ENCODE measurements around the gene HS2ST1.
A peak's percentile ranks its signal among the peaks of the same experiment; 100 is the strongest.

HS2ST1 gene

DNA sequence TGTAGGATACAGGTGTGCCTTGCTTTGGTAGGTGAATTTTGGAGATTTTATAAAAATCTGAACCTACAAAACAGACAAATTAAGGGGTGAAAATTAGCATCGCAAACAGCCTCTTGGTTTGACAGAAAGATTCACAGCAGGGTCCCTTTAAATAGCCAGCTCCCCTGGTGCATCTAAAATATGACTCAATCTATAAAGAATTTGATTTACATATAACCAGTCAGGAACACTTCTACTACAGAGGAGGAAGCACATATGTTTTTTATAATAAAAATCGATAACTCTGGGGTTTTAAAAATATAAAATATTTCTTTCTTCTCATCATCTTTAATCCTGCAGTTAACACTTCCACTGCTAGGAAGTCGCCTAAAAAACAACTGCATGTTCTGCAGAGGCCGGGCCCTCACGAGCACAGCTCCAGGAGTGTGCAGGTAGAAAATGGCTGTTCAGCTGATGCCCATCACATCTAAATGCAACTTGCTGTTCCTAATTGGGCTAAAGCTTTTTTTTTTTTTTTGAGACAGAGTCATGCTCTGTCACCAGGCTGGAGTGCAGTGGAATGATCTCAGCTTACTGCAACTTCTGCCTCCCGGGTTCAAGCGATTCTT, 203.4 kb downstream of the HS2ST1 start:
- no peak for DNase-seq

DNA sequence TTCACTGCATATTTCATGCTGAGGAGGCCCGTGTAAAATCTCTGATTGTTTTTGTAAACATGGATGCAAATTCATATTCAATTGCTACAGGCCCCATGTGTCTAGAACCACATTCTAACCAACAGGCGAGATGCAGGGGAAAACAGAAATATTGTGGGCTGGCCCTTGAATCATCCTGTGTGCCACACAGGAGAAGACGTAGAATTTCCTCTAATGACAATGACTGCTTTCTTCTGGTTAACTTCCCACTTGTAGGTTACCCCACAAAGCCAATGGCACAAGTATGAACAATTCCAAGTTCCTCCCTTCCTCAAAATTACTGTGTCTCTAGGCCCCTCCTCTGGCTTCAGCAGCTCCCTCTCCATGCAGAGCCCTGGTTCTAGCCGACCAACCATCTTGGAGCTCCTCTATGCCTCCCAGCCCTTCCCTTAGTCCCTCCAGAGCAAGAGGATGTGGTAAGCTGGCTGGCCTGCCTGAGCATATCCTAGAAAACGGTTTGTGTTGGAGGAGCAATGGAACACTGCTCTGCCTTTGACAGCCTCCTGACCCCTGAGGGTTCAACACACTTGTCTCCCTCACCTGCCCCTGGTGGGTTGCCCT, 205.2 kb downstream of the HS2ST1 start:
- no peak for DNase-seq

DNA sequence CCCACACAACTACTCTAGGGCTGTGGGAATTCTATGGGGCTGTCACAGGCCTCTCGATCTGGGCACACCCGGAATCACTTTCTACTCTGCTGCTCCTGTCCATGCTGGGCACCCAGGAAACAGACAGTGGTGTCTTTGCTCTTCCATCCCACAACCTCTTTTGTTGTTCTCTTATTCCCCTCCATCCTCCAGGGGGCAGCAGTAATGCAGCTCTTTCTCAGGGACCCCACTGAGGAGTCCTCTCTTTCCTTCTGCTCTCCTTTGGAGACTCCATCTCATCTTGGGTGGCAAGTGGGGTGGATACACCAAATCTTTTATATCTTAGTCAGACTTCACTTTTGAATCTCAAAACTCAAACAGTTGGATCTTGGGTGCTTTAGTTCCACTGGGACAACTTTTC, 206.3 kb downstream of the HS2ST1 start:
- DNase-seq: no peak

DNA sequence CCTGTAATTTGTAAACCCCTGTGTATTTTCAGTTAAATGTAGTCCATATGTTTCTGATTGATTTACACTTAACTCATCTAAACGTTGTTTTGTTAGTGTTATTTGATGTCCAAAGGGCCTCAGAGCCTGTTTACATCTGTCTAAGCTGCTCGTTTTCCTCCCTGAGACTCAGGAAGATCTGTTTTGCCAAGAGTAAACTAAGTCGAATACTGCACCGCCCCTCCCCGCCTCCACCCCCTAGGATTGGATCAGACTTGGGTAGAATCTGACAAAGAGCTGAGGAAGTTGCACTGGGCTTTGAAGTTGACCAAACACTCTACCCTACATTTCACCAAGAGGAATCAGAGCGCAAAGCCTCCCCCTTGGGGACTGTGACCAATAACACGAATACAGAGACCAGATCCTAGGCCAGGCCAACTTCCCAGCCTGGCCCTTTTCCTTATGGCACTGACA, 207.3 kb downstream of the HS2ST1 start:
- no peak for DNase-seq

DNA sequence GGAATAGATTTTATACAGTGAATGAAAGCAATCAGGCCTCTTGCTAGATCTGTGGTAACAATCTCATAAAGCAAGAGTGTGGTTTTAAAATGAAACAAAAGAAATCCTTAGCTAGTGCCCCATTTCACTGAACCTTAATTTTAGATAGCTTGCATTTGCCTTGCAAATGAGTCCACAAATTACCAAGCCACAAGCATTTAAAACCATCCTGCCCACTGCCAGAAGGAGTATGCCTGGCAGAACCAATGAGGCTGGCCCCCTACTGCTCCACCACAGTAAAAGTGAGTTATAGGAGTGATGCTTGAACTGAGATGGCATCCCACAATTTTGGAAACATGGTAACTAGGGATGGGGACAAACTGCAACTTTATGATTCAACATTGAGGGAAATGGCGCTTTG, 207.8 kb downstream of the HS2ST1 start:
- DNase-seq: no peak

DNA sequence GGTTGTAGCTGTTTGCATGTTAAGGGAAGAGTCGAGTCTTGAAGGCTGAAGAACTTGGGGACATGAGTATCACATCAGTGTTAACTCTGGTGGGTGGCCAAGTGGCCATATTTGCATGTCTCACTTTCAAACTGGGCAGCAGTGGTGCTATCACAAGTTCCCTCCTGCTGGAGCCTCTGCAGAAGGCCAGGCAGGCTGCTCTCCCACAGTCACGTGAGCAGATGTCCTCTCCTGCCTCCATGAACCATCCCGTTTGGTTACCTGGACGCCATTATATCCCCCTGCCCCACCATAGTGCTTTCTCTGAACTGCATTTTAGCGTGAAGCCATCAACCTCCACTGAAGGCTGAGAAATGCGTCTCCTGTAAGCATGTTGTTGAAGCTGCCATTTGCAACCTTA, 209.2 kb downstream of the HS2ST1 start:
- no peak for DNase-seq

DNA sequence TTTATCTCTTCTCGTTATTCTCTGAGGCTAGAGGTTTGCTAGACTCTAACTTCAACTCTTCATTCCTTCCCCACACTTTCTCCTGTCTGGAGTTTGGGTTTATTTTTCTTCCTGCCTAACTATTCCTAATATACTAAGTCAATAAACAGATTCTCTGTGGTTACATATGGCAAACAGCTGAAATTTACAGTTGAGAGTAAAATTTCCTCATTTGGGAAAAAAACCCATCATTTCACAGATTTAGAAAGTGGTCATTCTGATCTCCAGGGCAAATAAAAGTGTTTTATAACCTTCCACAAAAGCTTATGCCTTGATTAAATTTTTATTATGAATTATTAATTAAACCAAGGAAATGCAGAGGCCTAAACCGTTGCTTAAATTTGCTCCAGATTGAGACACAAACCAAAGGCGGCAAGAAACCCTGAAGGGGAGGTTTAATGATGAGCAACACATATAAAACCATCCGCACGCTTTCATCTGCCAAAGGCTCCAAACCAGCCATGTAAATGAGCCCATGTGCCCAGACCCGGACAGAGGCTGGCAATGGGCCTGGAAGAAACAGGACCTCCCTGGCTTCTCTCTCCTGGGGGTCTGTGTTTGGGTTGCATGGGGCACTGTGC, 212.6 kb downstream of the HS2ST1 start:
- DNase-seq: no peak

DNA sequence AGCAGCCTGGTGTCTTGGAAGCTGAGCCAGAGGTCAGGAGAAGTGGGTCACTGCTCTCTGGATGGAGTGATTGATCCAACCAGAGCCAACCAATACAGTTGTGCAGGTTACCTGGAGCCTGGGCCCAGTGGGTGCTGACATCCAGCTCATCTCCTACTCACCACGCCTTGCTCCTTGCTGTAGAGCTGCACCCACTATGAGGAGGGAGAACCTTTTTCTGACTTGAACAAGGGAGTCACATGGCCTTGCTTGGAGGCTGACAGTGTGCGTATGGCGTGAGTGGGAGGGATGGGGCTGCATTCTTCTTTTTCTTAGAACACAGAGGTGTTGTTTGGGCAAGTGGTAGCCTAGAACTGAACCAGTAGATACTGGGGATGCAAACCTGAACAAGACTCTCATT, 213.1 kb downstream of the HS2ST1 start:
- no peak for DNase-seq

DNA sequence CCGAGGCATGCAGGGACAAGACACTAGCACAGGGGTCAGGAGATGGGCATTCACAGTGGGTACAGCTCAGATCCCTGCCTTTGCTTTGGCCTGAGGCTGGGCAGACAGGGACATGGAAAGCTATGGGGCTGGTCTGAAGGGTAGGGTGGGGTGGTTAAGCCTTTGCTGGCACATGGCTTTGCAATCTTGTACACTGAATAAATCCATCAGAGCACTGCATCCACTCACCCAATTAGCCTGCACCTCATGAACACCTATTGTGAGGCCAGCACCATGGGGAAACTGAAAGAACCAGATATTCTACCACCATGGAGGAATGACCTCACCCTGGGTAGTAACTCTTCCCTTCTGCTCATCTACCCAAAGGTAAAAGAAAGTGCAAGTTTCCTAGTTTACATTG, 214.6 kb downstream of the HS2ST1 start:
- no peak for DNase-seq

DNA sequence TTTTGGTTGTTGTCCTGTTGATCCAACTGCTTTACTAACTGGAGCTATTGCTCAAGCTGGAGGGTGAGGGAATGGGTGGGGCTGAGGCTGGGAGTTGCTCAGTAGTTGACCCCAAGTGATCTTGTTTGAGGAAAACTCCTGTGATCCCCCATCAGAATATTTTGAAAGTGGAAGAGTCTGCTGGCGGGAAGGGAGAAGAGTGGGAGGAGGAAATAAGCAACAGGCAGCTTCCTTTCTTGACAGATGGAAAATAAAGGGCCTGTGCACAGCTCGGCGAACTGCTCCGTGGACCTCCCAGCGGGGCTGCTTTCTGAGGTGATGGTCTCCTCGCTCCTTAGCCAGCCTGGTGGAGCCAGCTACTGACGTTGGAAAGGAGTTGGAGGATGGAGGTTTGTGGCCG, 215.2 kb downstream of the HS2ST1 start:
- no peak for DNase-seq

DNA sequence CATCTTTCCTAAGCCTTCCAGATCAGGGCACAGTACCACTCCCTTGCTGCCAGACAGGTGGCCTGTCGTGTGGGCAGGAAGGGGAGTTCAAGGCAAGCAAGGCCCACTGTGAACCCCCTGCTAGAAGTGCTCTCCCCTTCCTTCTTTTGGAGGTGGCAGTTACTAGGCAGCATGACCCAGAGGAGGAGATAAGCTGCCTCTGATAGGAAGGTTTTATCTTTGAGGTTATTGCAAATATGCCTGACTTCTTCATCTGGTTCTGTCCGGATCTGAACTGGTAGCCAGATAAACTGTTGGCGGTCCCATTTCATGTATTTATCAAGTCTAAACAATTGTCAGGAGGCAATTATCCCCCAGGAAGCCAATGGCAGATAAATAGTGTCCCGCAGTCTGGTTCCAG, 216.0 kb downstream of the HS2ST1 start:
- DNase-seq: no peak

DNA sequence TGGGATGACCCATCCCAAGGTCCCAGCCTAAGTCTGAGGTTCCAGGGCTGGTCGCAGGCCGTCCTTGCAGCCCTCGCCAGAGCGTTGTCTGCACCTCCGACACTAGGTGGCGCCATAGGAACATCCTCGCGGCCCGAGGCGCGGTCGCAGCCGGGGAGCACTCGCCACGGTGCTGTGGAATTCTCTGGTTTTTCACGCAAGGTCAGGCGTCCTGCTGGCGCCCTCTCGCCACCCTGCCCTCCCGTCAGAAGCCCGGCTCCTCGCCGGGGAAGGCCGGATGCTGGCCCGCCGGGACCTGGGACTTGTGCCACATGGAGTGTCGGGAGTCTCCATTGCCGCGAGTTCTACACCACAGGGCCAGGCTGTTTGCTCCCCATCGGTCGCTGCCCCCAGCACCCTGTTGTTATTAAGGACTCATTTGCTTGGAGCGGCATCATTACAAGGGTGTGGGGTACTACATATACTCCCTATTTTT, 217.4 kb downstream of the HS2ST1 start:
- peak; percentile 77 to 85 for DNase-seq

DNA sequence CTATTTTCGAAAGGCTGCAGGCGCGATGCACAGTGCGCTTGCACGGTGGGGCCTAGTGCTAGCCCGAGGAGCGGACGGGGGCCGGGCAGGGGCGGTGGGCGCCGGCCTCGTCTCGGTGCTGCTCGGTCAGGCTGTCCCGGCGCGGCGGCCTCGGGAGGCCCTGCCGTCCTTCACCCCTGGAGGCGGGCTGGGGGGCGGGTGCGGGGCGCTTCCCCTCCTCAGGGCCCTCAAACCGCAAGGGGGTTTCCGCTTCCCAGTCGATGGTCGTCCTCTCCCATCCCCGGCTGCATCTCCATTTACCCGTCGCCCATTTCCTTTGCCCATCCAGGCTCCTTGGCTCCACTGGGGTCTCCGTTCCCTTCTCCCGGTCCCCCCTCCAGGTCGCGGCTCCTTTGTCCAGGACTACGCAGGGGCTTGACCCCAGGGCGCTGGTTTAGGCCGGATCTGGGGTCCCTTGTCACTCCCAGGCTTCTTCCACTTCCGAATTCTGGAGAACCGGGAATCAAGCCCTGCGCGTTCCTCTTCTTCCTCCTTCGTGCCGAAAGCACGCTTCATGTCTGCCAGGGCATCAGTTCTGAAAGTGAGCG, 217.9 kb downstream of the HS2ST1 start:
- no peak for DNase-seq

DNA sequence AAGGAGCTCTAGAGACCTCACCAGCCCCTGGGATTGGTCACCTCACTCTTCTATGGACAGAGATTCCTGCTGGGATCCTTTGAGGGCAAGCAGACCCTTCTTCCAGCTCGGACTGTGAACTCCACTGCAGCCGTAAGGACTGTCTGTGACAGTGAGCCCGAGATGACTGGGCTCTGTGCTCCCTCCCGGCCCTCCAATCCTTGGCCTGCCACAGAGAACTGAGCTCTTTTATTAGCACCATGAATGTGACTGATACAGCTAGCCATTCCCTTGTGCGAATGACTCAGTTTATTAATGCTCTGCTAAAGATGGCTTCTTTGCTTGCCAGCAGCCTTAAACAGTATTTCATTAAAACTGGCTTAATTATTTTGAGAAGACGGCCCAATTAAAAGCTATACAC, 219.6 kb downstream of the HS2ST1 start:
- DNase-seq: no peak

DNA sequence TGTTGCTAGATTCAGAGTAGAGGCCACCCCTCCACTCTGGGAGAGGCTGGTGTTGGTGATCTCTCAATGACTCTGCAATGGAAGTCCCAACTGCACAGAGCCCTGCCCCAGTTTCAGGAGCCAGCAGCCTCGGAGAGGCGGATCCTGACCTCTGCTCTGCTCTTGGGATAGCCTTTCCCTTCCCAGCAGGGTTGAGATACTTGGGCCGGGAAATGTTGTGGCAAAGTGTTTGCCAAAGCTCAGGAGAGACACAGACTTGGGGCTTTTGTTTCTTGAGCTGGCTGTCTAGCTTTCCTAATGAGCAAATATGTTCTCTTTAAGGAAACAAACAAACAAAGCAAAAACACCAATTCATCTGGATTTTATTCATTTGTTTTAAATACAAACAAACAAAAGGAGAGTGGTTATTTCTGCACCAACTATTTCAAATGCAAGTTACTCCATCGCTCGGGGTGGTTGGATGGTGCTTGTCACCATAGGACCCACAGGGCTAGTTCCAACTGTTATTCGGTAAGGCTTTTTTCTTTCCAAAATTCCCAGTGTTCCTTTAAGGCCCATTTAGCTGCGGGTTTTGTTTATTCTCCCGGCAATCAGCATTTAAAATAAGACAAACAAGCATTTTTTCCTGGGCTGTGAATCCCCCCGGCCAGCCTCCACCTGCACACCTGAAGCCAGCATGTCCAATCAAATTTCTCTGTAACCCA, 220.3 kb downstream of the HS2ST1 start:
- DNase-seq: no peak

DNA sequence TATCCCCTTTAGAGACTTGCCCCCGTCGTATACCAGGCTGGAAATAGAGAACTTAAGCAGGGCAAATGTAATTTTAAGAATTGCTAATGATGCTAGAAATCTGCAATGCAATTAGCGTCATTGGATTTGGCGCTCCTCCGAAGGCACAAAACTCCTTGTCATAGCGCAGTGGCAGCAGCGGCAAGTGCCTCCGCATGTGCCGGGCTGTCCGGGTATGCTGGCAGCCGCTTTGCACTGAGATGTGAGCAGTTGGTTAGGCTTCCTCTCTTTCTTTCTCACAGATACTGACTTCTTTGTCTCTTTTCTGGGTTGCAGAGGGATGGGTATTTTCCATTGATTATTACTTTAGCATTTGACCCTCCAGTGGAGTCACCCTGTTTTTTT, 220.9 kb downstream of the HS2ST1 start:
- DNase-seq: no peak

DNA sequence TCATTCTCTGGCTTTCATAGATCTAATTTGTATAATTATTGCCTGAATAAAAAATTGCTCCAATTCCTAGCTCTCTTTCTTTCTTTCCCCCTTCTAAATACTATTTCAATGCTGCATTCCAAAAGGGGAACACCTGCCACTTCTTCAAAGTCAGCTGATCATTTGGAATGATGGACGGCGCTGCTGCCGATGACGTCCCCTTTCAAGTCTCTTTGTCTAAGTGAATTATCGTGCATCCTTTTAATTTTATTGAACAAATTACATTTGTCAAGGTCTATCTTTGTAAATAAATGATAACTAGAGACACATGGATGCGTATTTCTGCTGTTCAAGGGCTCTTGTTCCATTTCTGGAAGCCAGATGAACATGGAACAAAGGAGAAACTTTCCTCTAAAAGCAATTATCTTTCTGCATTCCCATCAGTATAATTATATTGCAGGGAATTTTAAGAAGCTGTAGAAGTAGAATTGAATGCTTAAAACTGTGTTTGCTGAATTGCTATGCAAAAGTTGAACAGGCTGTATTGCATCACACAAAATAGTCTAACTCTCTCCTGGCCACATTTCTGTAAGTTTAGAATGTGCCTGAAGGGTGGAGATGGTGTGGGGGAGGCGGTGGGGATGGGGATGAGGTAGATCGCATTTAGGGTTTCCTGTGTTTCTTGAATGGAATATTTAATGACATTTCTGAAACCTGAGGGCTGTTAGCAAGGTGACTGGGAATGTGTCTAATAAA, 222.3 kb downstream of the HS2ST1 start:
- no peak for DNase-seq

DNA sequence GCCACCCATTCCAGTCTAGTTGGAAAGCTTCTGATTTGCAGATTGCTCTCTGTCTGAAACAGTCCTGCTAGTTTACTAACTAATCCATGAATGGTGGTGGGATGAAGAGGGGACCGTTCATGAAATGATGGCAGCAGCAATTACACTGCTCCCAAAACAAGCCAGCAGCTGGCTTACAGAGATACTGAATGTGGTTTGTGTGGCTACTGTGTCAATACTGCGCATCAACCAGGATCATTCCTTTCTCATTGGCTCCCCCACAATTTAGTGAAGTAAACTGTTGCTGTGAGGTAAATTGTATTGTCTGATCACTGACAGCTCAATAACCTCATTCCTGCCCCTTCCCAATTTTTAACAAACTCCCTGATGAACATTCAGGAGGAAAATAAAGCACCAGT, 222.9 kb downstream of the HS2ST1 start:
- DNase-seq: no peak

DNA sequence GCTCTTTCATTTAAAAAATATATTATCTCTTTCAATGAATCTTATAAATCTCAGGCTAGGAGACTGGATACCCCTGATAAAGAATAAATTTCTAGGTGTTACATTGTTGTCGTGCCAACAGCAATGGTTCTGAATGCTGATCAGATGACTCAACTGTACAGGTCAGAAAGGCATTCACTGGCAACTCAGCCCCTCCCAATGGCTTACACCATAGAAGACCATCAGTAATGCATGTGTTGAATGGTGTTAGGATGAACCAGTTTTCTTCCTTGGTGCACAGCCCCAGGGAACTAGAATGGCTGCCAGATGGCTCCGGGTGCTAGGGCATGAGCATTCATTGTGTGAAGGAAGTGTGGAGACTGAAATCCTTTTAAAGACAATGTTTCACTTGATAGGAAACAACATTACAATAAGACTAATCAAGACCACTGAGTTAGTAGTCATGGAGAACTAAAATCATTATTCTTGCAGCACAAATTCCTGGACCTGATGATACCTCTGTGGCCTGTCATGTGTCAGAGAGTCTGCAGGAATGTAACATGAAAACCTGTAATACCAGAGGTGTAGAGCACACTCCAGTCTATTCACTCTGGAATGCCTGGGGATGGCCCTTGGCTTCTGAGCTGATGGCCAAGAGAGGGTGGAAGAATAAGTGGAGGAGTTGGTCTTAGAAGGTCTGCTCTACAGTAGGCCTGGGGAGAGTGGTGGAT, 226.6 kb downstream of the HS2ST1 start:
- no peak for DNase-seq

DNA sequence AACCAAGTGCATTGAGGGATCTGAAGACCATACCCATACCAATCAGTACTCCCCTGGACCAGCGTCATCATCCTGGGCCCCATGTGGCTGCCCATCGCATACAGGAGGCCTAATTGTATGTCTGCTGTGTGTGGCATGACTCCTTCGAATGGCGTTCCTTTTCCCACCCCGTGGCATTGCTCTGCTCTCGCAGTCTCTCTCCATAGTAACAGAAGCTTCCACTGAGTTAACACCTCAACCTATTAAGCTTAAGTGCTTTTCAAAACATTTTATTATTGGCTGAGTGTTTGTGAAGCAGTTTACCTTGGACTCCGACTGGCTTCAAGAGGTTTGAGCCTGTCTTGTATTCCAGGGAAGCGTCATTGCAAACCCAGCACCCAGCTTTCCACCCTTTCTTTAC, 227.1 kb downstream of the HS2ST1 start:
- DNase-seq: no peak

DNA sequence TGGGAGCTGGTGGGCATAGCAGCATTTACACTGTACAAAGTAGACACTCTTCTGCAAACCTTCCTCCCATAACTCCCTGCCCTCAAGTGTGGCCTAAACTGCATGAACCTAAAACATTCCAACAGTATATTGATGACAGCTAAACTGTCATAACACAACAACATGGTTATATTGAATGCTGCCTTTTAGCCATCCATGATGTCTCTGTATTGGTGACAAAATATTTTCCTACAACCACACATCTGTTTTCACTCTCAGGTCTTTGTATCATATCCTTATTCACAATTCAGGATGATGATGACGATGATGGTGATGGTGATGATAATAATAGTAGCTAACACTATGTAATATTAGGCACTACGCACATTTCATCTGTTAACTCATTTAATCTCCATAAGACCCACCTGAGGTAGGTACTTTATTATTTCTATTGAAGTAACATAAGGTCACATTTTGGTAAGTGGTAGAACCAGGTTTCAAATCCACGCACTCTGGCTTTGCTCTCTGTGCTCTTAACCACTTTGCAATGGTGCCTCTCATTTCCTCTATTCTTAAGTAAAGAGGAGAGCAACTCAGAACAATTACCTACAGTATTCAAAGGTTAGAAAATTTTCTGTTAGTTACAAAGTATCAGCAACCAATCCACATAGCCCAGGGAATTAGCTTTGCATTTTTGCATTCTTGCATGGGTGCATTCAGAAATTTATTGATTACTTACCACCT, 229.1 kb downstream of the HS2ST1 start:
- no peak for DNase-seq
